Umbilical cord (tissue), 2 donors: Measurements from ENCODE around the gene ENTPD2. TPM values are rescaled to one million over a fixed set of nuclear protein-coding genes. Genes with fewer than 3 reads are reported as not detected.

Experiments used
- DNase-seq: peaks from one replicate; pipeline ENCODE4 v3.0.0-alpha.2; 2015; ENCODE audit warnings: low spot score
- total RNA-seq: library from RNA; depleted of rRNA; stranded (reverse); fragments of >200 nt; gene quantifications from one replicate; pipeline ENCODE4 v1.2.3, GENCODE V29; 2014; ENCODE audit warnings: low replicate concordance; ENCODE audit not compliant: insufficient read depth

The ENTPD2 gene
- total RNA-seq, 1 donor from 2014 or later, result not detected

GRCh38 chr9:137031904-137032640 is 21.8 kb downstream of the ENTPD2 start, which contains the start of gene FUT7:
Gene FUT7, minus strand, starts transcription at chr9:137032088. Its CDS starts 97 bp downstream, at chr9:137031991.
- peak; percentile 38 for DNase-seq

DNA sequence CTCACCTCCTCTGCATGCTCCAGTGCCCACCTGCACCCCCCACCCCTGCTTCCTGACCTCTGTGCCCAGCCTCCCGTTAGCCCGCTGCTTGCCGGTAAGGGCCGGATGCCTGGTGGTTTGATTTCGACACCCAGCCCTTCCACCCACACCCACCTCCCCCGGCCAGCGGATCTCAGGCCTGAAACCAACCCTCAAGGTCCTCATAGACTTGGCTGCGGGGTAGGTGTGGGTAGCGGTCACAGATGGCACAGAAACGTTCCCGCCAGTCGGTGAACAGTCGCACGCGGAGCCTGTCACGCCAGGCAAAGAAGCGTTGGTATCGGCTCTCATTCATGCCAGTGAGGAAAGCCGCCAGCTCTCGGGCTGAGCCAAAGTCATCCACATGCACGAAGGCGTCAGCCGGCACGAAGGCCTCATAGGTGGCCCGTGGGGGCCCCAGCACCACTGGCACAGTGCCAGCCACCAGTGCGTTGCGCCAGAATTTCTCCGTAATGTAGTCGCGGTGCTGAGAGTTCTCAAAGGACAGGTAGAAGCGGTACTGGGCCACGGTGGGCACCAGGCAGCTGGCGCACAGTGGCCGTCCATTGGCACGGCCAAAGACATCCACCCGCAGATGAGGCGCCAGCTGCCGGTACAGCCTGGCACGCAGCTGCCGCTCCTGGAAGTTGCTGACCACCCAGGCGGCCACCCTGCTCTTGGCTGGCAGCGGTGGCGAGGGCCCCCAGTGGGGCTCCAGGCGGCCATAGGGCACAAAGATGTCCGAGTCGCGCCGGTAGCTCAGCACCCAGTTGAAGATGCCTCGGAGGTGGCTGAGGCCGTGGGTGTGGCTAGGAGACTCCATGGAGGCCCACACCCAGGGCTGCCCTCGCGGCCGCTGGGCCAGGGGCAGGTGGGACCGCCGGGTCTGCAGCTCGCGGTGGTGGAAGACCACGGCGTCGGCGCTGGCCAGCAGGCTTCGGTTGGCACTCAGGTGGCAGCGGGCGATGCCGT is 23.0 kb downstream of the ENTPD2 start:
- DNase-seq, result no peak

DNA sequence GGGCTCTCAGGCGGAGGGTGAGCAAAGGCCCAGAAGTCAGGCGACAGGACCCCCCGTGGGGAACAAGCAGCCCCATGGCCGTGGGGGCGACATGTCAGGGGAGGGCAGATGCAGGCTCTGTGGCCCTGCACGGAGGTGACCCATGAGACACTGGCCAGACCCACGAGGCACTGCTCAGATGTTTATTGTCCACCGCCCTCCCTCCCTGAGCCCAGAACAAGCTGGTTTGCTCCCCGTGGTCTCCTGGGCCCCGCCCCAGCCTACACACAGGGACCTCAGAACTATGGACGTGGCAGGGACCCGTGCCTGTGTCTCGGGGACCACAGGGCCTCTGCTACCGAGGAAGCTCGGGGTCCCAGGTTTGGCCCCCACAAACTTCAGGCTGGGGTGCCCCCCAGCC is 23.9 kb downstream of the ENTPD2 start:
- DNase-seq, result no peak

GRCh38 chr9:137029058-137029936 is 24.6 kb downstream of the ENTPD2 start:
- peak; percentile 50 for DNase-seq

DNA sequence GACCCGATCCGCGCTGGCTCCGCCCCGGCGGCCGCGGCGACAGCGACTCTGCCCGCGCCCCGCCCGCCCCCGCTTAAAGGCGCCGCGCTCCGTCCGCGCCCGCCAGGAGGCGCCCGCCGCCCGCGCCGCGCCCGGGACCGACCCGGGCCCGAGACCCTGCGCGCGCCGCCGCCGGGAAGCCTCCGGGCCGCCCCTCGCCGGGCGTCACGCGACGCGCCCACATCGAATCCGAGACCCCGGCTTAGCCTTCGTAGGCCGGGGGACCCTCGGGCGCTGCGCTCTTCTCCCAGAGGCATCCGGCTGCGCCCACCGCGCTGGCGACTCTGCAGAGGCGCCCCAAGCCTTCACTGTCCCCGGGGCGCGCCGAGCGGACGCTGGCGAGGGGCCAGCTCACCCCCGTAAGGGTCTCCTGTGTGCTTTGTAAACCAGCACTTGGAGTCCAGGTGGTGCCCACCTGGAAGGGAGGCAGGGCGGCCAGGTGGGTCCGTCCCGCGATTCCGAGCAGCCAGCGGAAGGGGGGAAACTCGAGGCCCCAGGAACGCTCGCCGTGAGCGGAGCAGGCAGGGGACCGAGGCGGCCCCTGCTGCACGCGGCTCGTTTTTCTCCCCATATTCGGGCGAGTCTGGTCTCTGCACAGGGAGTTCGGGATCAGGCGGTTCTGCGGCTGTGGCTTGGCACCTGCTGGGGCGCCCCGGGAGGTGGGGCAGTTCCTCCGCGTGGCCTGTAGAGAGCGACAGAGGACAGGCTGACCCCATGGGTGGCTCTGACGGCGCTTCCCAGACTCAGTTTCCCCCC is 25.4 kb downstream of the ENTPD2 start:
- peak; percentile 45 for DNase-seq

GRCh38 chr9:137027369-137028262 is 26.2 kb downstream of the ENTPD2 start, which contains the start of gene ABCA2:
Gene ABCA2, minus strand, starts transcription at chr9:137028237. Its CDS starts 97 bp downstream, at chr9:137028140.
- no peak for DNase-seq

DNA sequence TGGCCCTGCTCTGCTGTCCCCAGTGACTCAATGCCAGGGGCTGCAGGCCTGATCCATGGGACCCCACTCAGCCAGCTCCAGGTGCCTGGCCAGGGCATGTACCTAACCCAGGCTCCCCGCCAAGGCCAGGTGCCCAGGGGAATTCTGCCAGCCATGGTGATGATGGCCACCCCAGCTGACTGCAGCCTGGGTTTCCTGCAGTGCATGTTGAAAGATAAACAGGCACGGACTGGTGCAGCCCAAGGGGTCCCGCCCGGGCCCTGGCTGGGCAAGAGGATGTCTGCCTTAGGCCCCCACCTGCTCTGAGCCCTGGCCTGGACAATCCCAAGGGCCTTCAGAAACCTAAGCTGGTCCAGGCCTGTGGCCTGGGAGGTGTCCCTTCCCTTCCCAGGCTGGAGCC is 27.0 kb downstream of the ENTPD2 start:
- DNase-seq, result no peak

GRCh38 chr9:137026384-137026783 is 27.5 kb downstream of the ENTPD2 start:
- no peak for DNase-seq

- DNase-seq, result peak; percentile 25
Observed at GRCh38 chr9:137025517-137025966, 28.3 kb downstream of the ENTPD2 start.

DNA sequence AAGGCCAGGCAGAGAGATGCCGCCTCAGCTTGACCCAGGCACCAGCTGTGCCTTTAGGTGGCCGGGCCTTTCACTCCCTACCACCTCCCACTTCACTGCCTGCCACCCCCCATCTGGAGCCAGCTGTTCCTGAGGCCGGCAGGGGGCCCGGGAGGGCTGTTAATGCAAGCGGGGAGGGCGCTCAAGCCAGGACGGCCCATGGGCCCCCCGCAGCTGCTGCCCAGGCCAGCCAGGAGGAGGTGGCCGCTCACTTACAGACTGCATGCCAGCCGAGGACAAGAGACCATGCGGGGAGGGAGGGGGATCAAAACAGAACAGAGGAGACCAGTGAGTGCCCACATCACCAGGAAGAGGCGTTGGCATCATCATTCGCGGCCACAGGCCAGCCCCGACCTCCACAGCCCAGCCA is 30.3 kb downstream of the ENTPD2 start:
- no peak for DNase-seq

DNA sequence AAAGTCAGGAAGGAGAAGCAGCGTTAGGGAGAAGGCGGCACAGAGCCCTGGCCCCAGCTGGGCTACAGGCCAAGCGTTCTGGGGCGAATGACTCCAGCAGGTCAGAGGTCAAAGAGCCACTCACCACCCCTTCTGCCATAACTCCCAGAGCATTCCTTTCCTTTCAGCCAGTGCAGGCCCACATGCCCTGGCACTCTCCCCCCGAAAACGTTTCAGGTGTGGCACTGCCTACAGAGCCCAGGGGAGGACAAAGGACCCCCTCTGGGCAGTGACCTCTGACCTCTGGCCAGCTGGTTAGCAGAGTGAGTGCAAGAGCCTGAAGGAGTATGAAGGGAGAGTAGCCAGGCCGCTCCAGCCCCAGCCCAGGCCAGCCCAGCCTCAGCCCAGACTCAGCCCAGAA is 30.7 kb downstream of the ENTPD2 start:
- DNase-seq, result no peak

GRCh38 chr9:137022662-137023008 is 31.2 kb downstream of the ENTPD2 start:
- DNase-seq, result no peak

DNA sequence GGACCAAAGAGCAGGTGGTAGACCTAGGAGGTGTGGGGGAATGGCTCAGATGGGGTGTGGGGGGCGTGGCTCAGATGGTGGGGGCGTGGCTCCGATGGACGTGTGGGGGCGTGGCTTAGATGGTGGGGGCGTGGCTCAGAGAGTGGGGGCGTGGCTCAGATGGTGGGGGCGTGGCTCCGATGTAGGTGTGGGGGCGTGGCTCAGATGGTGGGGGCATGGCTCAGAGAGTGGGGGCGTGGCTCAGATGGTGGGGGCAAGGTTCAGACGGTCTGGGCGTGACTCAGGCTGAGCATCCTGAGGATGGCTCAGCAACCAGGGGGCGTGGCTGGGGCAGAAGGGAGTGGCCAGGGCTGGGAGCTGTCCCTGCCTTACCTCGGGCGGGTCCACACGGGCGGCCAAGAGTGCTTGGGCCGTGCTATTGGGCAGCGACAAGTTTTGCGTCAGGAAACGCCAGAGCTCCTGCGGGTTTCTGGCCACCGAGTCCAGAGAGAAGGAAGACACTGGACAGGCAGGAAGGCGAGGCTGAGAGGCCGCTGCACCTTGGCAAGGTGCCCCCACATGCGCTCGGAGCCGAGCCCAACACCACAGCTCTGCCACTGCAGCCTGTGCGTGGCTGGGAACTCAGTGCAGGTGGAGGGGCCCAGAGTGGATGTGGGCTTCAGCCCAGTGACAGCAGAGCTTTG is 31.7 kb downstream of the ENTPD2 start:
- DNase-seq, result no peak

DNA sequence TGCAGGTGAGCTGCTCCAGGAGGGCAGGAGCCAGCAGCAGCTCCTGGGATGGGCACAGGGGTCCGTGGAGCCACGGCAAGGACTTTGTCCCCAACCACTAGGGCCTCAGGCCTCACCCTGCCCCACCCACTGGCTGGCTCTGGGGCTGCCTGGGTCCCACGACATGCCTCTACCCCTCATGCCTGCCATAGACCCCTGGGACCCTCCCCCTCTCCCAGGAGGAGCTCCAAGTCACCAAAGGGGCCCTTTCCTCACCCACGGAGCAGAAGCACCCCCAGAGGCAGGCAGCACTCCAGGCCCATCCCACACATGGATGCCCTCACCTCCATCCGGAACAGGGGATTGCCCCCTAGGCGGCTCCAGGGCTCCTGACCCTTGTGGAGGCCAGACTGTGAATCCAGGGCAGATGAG is 32.3 kb downstream of the ENTPD2 start:
- DNase-seq, result no peak

DNA sequence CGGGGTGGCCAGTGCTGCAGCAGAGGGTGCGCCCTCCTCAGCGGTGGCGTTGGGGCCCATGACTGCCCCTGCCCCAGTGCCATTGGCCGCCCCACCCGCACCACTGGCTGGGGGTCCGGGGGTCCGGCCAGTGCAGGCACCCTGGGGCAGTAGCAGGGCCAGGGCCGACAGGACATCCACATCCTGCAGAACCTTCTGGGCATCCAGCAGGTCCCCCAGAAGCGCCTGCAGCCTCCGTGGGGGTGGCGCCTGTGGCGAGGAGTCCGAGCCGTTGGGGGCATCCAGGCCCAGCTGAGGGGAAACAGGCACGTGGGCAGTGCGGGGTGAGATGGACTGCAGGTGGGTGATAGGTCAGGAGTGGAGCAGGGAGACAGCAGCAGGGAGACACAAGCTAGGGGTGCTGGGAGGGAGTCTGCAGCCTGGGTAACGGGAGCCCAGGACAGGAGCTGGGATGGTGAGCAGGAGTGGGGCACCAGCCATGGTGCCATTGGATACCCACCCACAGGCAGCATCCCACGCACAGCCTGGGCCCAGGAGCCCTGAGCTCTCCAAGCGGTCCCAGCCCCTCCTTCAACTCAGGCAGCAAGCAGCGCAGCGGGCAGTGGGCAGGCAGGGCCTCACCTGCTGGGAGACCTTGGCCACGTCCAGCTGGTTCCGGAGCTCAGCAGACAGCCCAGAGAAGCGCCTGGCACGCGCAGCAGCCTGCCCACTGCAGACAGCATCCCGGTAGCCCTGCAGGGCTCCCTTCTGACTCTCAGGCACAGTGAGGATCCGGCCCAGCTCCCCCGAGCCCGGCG is 32.9 kb downstream of the ENTPD2 start:
- DNase-seq, result no peak

GRCh38 chr9:137019891-137020683 is 33.8 kb downstream of the ENTPD2 start:
- DNase-seq, result no peak
